Neural progenitor cell (in vitro differentiated cells): ENCODE results near the gene NOPCHAP1.

ENCODE experiments used
- EZH2phosphoT487 ChIP-seq: fragments of 200-600 bp; sonication (generic); IDR thresholded peaks from 2 replicates; pipeline ENCODE4 v1.6.1; 2017; ENCODE audit warnings: antibody characterized with exemption
- TF ChIP-seq, protein P1 (sequence below): fragments of 200-600 bp; sonication (generic); IDR thresholded peaks from 2 replicates; pipeline ENCODE4 v1.5.1; 2017; ENCODE audit warnings: antibody characterized with exemption, mild to moderate bottlenecking

DNA sequence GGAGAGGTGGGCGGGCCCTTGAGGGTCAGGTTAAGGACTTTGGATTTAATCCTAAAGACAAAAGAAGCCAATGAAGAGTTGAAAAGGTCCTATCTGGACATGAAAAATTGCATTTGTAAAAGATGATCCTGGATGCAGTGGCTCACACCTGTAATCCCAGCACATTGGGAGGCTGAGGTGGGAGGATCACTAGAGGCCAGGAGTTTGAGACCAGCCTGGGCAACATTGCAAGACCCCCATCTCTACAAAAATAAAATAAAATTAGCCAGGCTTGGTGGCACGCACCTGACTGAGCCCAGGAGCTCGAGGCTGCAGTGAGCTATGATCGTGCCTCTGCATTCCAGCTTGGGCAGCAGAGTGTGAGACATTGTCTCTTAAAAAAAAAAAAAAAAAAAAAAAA, 25.7 kb upstream of the NOPCHAP1 start:
- TF ChIP-seq, protein P1, sequence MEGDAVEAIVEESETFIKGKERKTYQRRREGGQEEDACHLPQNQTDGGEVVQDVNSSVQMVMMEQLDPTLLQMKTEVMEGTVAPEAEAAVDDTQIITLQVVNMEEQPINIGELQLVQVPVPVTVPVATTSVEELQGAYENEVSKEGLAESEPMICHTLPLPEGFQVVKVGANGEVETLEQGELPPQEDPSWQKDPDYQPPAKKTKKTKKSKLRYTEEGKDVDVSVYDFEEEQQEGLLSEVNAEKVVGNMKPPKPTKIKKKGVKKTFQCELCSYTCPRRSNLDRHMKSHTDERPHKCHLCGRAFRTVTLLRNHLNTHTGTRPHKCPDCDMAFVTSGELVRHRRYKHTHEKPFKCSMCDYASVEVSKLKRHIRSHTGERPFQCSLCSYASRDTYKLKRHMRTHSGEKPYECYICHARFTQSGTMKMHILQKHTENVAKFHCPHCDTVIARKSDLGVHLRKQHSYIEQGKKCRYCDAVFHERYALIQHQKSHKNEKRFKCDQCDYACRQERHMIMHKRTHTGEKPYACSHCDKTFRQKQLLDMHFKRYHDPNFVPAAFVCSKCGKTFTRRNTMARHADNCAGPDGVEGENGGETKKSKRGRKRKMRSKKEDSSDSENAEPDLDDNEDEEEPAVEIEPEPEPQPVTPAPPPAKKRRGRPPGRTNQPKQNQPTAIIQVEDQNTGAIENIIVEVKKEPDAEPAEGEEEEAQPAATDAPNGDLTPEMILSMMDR = no peak
- TF ChIP-seq EZH2phosphoT487 = no peak
